ENCODE results near the gene MLXIP. TPM values are rescaled to one million over a fixed set of nuclear protein-coding genes. Genes with fewer than 3 reads are reported as not detected.

MLXIP gene
- total RNA-seq, 1 experiment from 2014 or later = 16.7 TPM

- Histone ChIP-seq H3K4me3 (ENCODE audit: low read length) (no peak overlapping the region), H3K9me2 (replicated peaks; ENCODE audit: low read length) (no peaks in the 10 kb centered on the region), H3K36me3 (ENCODE audit: low read depth, low read length) (no peaks in the 10 kb centered on the region; the same call in 1 of the 2 replicates), H3K27ac (ENCODE audit: low read length) (no peak overlapping the region), H3K79me2 (ENCODE audit: low read length) (peaks cover 97% of the 10 kb centered on the region), H3K4me2 (ENCODE audit: low read length) (no peak overlapping the region), H3K9ac (ENCODE audit: low read length) (no peak overlapping the region), H2AFZ (ENCODE audit: low read length) (no peak overlapping the region), H3K9me3 (ENCODE audit: low read length) (no peaks in the 10 kb centered on the region), H4K20me1 (ENCODE audit: low read length) (peaks cover 19% of the 10 kb centered on the region; the same call in 1 of the 2 replicates), H3K27me3 (ENCODE audit: low read length) (no peaks in the 10 kb centered on the region), H3K4me1 (ENCODE audit: insufficient read depth, low read length) (peaks cover 8% of the 10 kb centered on the region), H3F3A (ENCODE audit: low read length, unreplicated experiment) (peaks cover 4% of the 10 kb centered on the region)
- TF ChIP-seq EZH2 (IDR thresholded peaks at IDR 0.05; ENCODE audit: low read length, unreplicated experiment) = no peak
- TF ChIP-seq, protein P1, sequence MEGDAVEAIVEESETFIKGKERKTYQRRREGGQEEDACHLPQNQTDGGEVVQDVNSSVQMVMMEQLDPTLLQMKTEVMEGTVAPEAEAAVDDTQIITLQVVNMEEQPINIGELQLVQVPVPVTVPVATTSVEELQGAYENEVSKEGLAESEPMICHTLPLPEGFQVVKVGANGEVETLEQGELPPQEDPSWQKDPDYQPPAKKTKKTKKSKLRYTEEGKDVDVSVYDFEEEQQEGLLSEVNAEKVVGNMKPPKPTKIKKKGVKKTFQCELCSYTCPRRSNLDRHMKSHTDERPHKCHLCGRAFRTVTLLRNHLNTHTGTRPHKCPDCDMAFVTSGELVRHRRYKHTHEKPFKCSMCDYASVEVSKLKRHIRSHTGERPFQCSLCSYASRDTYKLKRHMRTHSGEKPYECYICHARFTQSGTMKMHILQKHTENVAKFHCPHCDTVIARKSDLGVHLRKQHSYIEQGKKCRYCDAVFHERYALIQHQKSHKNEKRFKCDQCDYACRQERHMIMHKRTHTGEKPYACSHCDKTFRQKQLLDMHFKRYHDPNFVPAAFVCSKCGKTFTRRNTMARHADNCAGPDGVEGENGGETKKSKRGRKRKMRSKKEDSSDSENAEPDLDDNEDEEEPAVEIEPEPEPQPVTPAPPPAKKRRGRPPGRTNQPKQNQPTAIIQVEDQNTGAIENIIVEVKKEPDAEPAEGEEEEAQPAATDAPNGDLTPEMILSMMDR (conservative IDR thresholded peaks at IDR 0.05; ENCODE audit: low read depth, low read length) = no peak
- DNase-seq (no peak), ATAC-seq (no peak)
- ChIA-PET CTCF (no interaction called here), POLR2A (ENCODE audit: unreplicated experiment) (no interaction called here)
- intact Hi-C loops (cut with micrococcal nuclease) = no loop called here
- no TSS peak for BruUV-seq (replicated peaks)
These were observed 14.7 kb downstream of the MLXIP start for GRCh38 chr12:122093098-122093883.

DNA sequence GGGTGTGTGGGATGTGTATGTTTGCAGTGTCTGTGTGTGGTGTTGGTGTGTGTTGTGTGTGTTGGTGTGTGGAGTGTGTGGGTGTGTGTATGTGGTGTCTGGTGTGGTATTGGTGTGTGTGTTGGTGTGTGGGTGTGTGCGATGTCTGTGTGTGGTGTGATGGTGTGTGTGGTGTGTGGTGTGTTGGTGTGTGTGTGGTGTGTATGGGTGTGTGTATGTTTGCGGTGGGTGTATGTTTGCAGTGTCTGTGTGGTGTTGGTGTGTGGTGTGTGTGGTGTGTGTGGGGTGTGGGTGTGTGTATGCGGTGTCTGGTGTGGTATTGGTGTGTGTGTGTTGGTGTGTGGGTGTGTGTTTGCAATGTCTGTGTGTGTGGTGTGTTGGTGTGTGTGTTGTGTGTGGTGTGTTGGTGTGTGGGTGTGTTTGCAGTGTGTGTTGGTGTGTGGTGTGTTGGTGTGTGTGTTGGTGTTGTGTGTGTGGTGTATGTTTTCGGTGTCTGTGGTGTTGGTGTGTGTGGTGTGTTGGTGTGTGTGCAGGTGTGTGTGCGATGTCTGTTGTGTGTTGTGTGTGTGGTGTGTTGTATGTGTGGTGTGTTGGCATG, 15.7 kb downstream of the MLXIP start:
- peaks cover 97% of the 10 kb centered on the region for H3K79me2 ChIP-seq (ENCODE audit: low read length)
- no peak overlapping the region for H3K9ac ChIP-seq (ENCODE audit: low read length)
- peaks cover 23% of the 10 kb centered on the region; the same call in 1 of the 2 replicates for H4K20me1 ChIP-seq (ENCODE audit: low read length)
- H3K4me1 ChIP-seq (ENCODE audit: insufficient read depth, low read length) = peaks cover 11% of the 10 kb centered on the region
- H3K9me3 ChIP-seq (ENCODE audit: low read length) = no peaks in the 10 kb centered on the region
- ChIA-PET CTCF (no interaction called here), POLR2A (ENCODE audit: unreplicated experiment) (no interaction called here)
- H3K9me2 ChIP-seq (replicated peaks; ENCODE audit: low read length) = no peaks in the 10 kb centered on the region
- H3K27me3 ChIP-seq (ENCODE audit: low read length) = no peaks in the 10 kb centered on the region
- H3K4me2 ChIP-seq (ENCODE audit: low read length) = no peak overlapping the region
- no peak for ATAC-seq
- H3F3A ChIP-seq (ENCODE audit: low read length, unreplicated experiment) = peaks cover 4% of the 10 kb centered on the region
- DNase-seq = no peak
- H3K36me3 ChIP-seq (ENCODE audit: low read depth, low read length) = no peaks in the 10 kb centered on the region; the same call in 1 of the 2 replicates
- intact Hi-C loops (cut with micrococcal nuclease) = no loop called here
- H2AFZ ChIP-seq (ENCODE audit: low read length) = no peak overlapping the region
- no peak overlapping the region for H3K27ac ChIP-seq (ENCODE audit: low read length)
- no TSS peak for BruUV-seq (replicated peaks)
- TF ChIP-seq, protein P1 (conservative IDR thresholded peaks at IDR 0.05; ENCODE audit: low read depth, low read length) = no peak
- TF ChIP-seq EZH2phosphoT487 (IDR thresholded peaks at IDR 0.05; ENCODE audit: borderline replicate concordance, low read length) = no peak
- no peak for TF ChIP-seq EZH2 (IDR thresholded peaks at IDR 0.05; ENCODE audit: low read length, unreplicated experiment)
- no peak overlapping the region for H3K4me3 ChIP-seq (ENCODE audit: low read length)

Data from PC-3 (cell line).